ENCODE measurements around the gene CASP5.

DNA sequence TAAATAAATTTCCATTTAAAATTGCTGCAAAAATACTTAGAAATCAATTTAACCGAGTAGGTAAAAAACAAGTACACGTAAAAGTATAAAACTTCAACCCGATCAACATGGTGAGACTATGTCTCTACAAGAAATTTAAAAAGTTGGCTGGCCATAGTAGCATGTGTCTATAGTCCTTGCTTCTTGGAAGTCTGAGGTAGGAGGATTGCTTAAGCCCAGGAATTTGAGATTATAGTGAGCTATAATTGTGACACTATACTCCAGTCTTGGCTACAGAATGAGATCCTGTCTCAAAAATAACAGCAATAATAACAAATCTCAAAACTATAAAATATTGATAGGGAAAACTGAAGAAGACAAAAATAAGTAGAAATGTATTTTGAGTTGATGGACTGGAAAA, 65.7 kb downstream of the CASP5 start:
- TF ChIP-seq POLR2A (IDR thresholded peaks at IDR 0.05; ENCODE audit: low read length) (no peak), GATA1 (IDR thresholded peaks at IDR 0.05; ENCODE audit: low read depth, low read length) (no peak)

All from erythroblast (primary cell).